ENCODE results near the gene EPHA10.

Gene EPHA10

GRCh38 chr1:37701051-37701450 is 63.9 kb downstream of the EPHA10 start:
- ChIA-PET CTCF (interaction anchor here (0.6 to 1.5 kb wide), 3 partner anchors 13 to 235 kb away, joined by 3 read pairs; no protein-coding TSS in a partner anchor), POLR2A (interaction anchor here (0.9 kb wide), 1 partner anchor 9 kb away, joined by 3 read pairs; the partner anchor contains the start of gene CDCA8)
- DNase-seq: no peak
- no peaks in the 10 kb centered on the region for H3K4me1 ChIP-seq (ENCODE audit: control extremely low read depth in 1 of 4, control insufficient read depth in 4 of 4, insufficient read depth in 4 of 4, low read length in 3 of 4)
- H3K9me3 ChIP-seq (ENCODE audit: control extremely low read depth in 1 of 5, control insufficient read depth in 4 of 5, insufficient read depth in 2 of 5, low read depth in 1 of 5, low read length in 4 of 5): no peaks in the 10 kb centered on the region
- peaks cover 13 to 83% (median 56%) of the 10 kb centered on the region in 4 experiments for H3K36me3 ChIP-seq (ENCODE audit: control insufficient read depth in 4 of 4, insufficient read depth in 4 of 4, low read length in 3 of 4)
- H3K4me3 ChIP-seq (ENCODE audit: control insufficient read depth in 1 of 7, extremely low read depth in 1 of 7, insufficient read depth in 4 of 7, low read depth in 2 of 7, low read length in 6 of 7): no peak overlapping the region
- WGBS (ENCODE audit: insufficient coverage): 100% methylated on average over 1 of the region's 2 CpGs
- H3K27ac ChIP-seq (ENCODE audit: insufficient read depth in 1 of 2, low read depth in 1 of 2, low read length in 2 of 2, poor library complexity in 1 of 2, severe bottlenecking in 2 of 2): no peak overlapping the region
- H3K27me3 ChIP-seq (replicated peaks in 2 of 5; ENCODE audit: control insufficient read depth in 4 of 5, insufficient read depth in 5 of 5, low read length in 4 of 5): no peaks in the 10 kb centered on the region

DNA sequence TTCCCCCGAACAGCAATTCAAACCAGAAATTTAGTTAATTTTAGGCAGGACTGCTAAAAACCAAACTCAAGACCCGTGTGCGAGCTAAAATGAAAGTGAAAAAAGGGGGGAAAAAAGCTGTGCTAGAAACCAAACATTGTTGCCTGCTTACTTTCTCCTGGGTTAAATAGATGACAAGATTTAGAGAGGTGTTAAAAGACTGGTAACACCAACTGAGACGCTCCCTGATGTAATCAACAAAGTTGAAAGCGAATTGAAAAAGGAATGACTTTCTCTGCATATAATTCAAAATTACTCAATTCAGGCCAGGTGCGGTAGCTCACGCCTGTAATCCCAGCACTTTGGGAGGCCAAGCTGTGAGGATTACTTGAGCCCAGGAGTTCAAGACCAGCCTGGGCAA is 65.8 kb downstream of the EPHA10 start:
- Histone ChIP-seq H3K27me3 (replicated peaks in 2 of 5; ENCODE audit: control insufficient read depth in 4 of 5, insufficient read depth in 5 of 5, low read length in 4 of 5) (no peaks in the 10 kb centered on the region), H3K4me1 (ENCODE audit: control extremely low read depth in 1 of 4, control insufficient read depth in 4 of 4, insufficient read depth in 4 of 4, low read length in 3 of 4) (no peaks in the 10 kb centered on the region), H3K27ac (ENCODE audit: insufficient read depth in 1 of 2, low read depth in 1 of 2, low read length in 2 of 2, poor library complexity in 1 of 2, severe bottlenecking in 2 of 2) (no peak overlapping the region), H3K9me3 (ENCODE audit: control extremely low read depth in 1 of 5, control insufficient read depth in 4 of 5, insufficient read depth in 2 of 5, low read depth in 1 of 5, low read length in 4 of 5) (no peaks in the 10 kb centered on the region), H3K4me3 (ENCODE audit: control insufficient read depth in 1 of 7, extremely low read depth in 1 of 7, insufficient read depth in 4 of 7, low read depth in 2 of 7, low read length in 6 of 7) (no peak overlapping the region), H3K36me3 (ENCODE audit: control insufficient read depth in 4 of 4, insufficient read depth in 4 of 4, low read length in 3 of 4) (peaks cover 19 to 81% (median 49%) of the 10 kb centered on the region in 4 experiments)
- WGBS (ENCODE audit: insufficient coverage): 98% methylated on average over 6 of the region's 7 CpGs
- ChIA-PET POLR2A (no interaction called here), CTCF (interaction anchor here (0.8 kb wide), 1 partner anchor 13 kb away, joined by 3 read pairs; no protein-coding TSS in a partner anchor)
- DNase-seq: no peak

DNA sequence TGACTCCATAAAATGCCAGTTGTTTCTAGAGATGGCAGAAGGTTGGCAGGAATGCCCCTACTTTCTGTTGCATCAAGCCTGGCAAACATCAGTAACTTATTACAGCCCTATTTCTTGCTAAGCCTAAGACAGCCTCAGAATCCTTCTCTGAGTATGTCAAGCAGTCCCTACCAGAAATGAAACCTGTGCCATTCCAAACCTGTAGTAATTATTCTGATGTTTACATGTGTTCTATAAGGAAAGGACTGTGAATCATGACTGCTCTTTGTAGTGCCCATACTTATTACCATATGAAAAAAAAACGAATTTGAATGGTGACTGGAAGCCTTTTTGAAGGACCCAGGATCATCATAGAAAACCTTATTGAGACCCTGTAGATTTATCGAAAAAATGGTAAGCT is 67.2 kb downstream of the EPHA10 start:
- no peak for DNase-seq
- Histone ChIP-seq H3K36me3 (ENCODE audit: control insufficient read depth in 4 of 4, insufficient read depth in 4 of 4, low read length in 3 of 4) (peaks cover 19 to 69% (median 38%) of the 10 kb centered on the region in 4 experiments), H3K27me3 (replicated peaks in 2 of 5; ENCODE audit: control insufficient read depth in 4 of 5, insufficient read depth in 5 of 5, low read length in 4 of 5) (no peaks in the 10 kb centered on the region), H3K4me1 (ENCODE audit: control extremely low read depth in 1 of 4, control insufficient read depth in 4 of 4, insufficient read depth in 4 of 4, low read length in 3 of 4) (peaks cover 0 to 7% (median 4%) of the 10 kb centered on the region in 4 experiments), H3K27ac (ENCODE audit: insufficient read depth in 1 of 2, low read depth in 1 of 2, low read length in 2 of 2, poor library complexity in 1 of 2, severe bottlenecking in 2 of 2) (no peak overlapping the region), H3K9me3 (ENCODE audit: control extremely low read depth in 1 of 5, control insufficient read depth in 4 of 5, insufficient read depth in 2 of 5, low read depth in 1 of 5, low read length in 4 of 5) (no peaks in the 10 kb centered on the region), H3K4me3 (ENCODE audit: control insufficient read depth in 1 of 7, extremely low read depth in 1 of 7, insufficient read depth in 4 of 7, low read depth in 2 of 7, low read length in 6 of 7) (no peak overlapping the region)
- ChIA-PET CTCF (no interaction called here), POLR2A (no interaction called here)
- 100% methylated on average over 1 of the region's 2 CpGs for WGBS (ENCODE audit: insufficient coverage)

DNA sequence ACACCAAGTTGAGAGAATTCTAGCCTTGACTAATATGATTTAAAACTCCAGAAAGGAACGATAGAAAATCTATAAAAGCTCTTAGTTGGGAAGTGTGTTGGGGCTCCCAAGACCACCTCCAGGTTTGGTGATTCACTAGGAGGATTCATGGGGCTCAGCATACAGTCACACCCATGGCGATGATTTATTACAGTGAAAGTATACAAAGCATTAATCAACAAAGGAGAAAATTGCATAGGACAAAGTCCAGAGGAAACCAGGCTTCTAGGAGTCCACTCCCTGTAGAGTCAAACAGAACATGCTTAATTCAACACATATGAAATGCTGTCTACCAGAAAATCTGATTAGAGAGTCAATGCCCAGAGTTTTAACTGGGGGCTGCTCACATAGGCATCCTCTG is 67.8 kb downstream of the EPHA10 start:
- Histone ChIP-seq H3K4me1 (ENCODE audit: control extremely low read depth in 1 of 4, control insufficient read depth in 4 of 4, insufficient read depth in 4 of 4, low read length in 3 of 4) (peaks cover 0 to 11% (median 5%) of the 10 kb centered on the region in 4 experiments), H3K4me3 (ENCODE audit: control insufficient read depth in 1 of 7, extremely low read depth in 1 of 7, insufficient read depth in 4 of 7, low read depth in 2 of 7, low read length in 6 of 7) (no peak overlapping the region), H3K36me3 (ENCODE audit: control insufficient read depth in 4 of 4, insufficient read depth in 4 of 4, low read length in 3 of 4) (peaks cover 19 to 65% (median 35%) of the 10 kb centered on the region in 4 experiments), H3K27ac (ENCODE audit: insufficient read depth in 1 of 2, low read depth in 1 of 2, low read length in 2 of 2, poor library complexity in 1 of 2, severe bottlenecking in 2 of 2) (no peak overlapping the region), H3K27me3 (replicated peaks in 2 of 5; ENCODE audit: control insufficient read depth in 4 of 5, insufficient read depth in 5 of 5, low read length in 4 of 5) (no peaks in the 10 kb centered on the region), H3K9me3 (ENCODE audit: control extremely low read depth in 1 of 5, control insufficient read depth in 4 of 5, insufficient read depth in 2 of 5, low read depth in 1 of 5, low read length in 4 of 5) (no peaks in the 10 kb centered on the region)
- ChIA-PET POLR2A (no interaction called here), CTCF (interaction anchor here (0.6 kb wide), 1 partner anchor 75 kb away, joined by 4 read pairs; no protein-coding TSS in a partner anchor)
- no peak for DNase-seq
- WGBS (ENCODE audit: insufficient coverage): no CpG with 5 or more reads among the region's 2 CpGs

DNA sequence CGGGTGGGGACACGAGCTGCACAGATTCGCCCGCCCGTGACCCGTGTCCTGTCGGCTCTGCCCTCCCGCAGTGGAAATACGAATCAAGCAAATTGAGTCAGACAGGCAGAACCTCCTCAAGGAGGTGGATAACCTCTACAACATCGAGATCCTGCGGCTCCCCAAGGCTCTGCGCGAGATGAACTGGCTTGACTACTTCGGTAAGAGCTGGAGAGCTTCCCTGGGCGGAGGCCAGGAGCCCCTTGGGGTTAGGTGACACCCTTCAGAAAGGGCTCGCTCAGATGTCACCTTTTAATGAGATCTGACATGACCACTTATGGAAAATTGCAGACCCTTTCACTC is 72.1 kb downstream of the EPHA10 start:
- DNase-seq: peak in 1 of 3 donors; percentile 1
- peaks cover 16 to 40% (median 31%) of the 10 kb centered on the region in 4 experiments for H3K4me1 ChIP-seq (ENCODE audit: control extremely low read depth in 1 of 4, control insufficient read depth in 4 of 4, insufficient read depth in 4 of 4, low read length in 3 of 4)
- WGBS (ENCODE audit: insufficient coverage): 5% methylated on average over 12 of the region's 16 CpGs
- no peaks in the 10 kb centered on the region for H3K27me3 ChIP-seq (replicated peaks in 2 of 5; ENCODE audit: control insufficient read depth in 4 of 5, insufficient read depth in 5 of 5, low read length in 4 of 5)
- POLR2A ChIA-PET: interaction anchor here (1.1 to 1.6 kb wide), 2 partner anchors 8 to 115 kb away, joined by 3 to 7 read pairs; partner anchors contain the start of genes C1orf122 and YRDC
- H3K4me3 ChIP-seq (ENCODE audit: control insufficient read depth in 1 of 7, extremely low read depth in 1 of 7, insufficient read depth in 4 of 7, low read depth in 2 of 7, low read length in 6 of 7): peak overlapping the region; percentile 61 to 99 (median 98)
- H3K36me3 ChIP-seq (ENCODE audit: control insufficient read depth in 4 of 4, insufficient read depth in 4 of 4, low read length in 3 of 4): peaks cover 6 to 36% (median 17%) of the 10 kb centered on the region in 4 experiments
- H3K27ac ChIP-seq (ENCODE audit: insufficient read depth in 1 of 2, low read depth in 1 of 2, low read length in 2 of 2, poor library complexity in 1 of 2, severe bottlenecking in 2 of 2): peak overlapping the region in 1 of 2 experiments; percentile 54
- CTCF ChIA-PET: no interaction called here
- no peaks in the 10 kb centered on the region for H3K9me3 ChIP-seq (ENCODE audit: control extremely low read depth in 1 of 5, control insufficient read depth in 4 of 5, insufficient read depth in 2 of 5, low read depth in 1 of 5, low read length in 4 of 5)

GRCh38 chr1:37692078-37692833 is 72.7 kb downstream of the EPHA10 start, which contains the start of gene CDCA8:
TSS of gene CDCA8 (plus strand) at chr1:37692516. CDS start at chr1:37692691, 175 bp downstream.
- DNase-seq: peak; percentile 98 to 99 (median 99)
- Histone ChIP-seq H3K9me3 (ENCODE audit: control extremely low read depth in 1 of 5, control insufficient read depth in 4 of 5, insufficient read depth in 2 of 5, low read depth in 1 of 5, low read length in 4 of 5) (no peaks in the 10 kb centered on the region), H3K36me3 (ENCODE audit: control insufficient read depth in 4 of 4, insufficient read depth in 4 of 4, low read length in 3 of 4) (peaks cover 6 to 33% (median 17%) of the 10 kb centered on the region in 4 experiments), H3K4me3 (ENCODE audit: control insufficient read depth in 1 of 7, extremely low read depth in 1 of 7, insufficient read depth in 4 of 7, low read depth in 2 of 7, low read length in 6 of 7) (peak within 1 kb of the TSS; percentile 61 to 99 (median 98)), H3K27ac (ENCODE audit: insufficient read depth in 1 of 2, low read depth in 1 of 2, low read length in 2 of 2, poor library complexity in 1 of 2, severe bottlenecking in 2 of 2) (peak within 1 kb of the TSS in 1 of 2 experiments; percentile 91), H3K4me1 (ENCODE audit: control extremely low read depth in 1 of 4, control insufficient read depth in 4 of 4, insufficient read depth in 4 of 4, low read length in 3 of 4) (peaks cover 16 to 40% (median 31%) of the 10 kb centered on the region in 4 experiments), H3K27me3 (replicated peaks in 2 of 5; ENCODE audit: control insufficient read depth in 4 of 5, insufficient read depth in 5 of 5, low read length in 4 of 5) (no peaks in the 10 kb centered on the region)
- ChIA-PET POLR2A (interaction anchor here (1.1 to 1.6 kb wide), 2 partner anchors 9 to 115 kb away, joined by 3 to 7 read pairs; partner anchors contain the start of genes C1orf122 and YRDC), CTCF (interaction anchor here (2.3 kb wide), 1 partner anchor 10 kb away, joined by 10 read pairs; no protein-coding TSS in a partner anchor)
- WGBS (ENCODE audit: insufficient coverage): under 1% methylated on average over 38 of the region's 54 CpGs
